Stimulated activated CD8-positive, alpha-beta memory T cell treated with anti-CD3 and anti-CD28 coated beads, Interleukin-7, amount 100 ng/mL, for 24 hours (primary cell): ENCODE data around the gene XYLT1.

Experiments
- DNase-seq: peaks from one replicate; pipeline ENCODE4 v3.0.0-alpha.2; 2020; ENCODE audit warnings: low read depth

XYLT1 gene

DNA sequence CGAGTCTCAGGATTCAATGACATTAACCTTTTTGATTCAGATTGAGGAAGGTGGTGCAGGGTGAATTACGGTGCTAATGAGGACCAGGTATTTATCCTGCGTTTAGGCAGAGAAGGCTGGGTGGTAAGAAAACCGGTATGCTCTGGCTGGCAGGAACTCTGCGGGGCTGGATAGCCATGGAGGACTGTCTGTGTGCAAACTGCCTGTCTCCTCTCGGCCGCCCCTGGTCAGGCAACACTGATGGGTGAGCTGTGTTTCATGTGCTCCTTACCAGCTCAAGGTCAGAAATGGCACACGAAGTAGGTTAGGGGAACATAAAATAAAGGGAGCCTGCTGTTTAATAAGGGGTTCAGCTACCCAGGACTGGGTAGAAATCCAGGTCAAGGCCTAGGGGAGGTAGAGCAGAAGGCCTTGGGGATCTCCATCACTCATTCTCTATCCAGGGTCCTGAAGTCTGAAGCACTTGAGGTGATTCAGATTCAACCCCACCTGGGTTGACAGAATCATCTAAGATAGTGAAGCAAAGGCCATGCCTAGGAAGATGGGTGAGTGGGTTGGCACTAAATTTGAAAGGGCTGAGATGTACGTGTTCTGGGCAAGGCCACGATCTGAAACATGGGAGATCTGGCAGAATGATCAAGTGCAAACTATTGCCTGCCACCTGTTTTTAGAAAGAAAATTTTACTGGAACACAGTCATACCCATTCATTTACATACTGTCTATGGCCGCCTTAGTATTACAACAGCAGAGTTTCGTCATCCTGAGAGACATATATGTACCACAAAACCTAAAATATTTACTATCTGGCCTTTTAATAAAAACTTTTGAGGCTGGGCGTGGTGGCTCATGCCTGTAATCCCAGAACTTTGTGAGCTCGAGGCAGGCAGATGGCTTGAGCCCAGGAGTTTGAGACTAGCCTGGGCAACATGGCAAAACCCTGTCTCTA, 292.5 kb downstream of the XYLT1 start:
- no peak for DNase-seq

DNA sequence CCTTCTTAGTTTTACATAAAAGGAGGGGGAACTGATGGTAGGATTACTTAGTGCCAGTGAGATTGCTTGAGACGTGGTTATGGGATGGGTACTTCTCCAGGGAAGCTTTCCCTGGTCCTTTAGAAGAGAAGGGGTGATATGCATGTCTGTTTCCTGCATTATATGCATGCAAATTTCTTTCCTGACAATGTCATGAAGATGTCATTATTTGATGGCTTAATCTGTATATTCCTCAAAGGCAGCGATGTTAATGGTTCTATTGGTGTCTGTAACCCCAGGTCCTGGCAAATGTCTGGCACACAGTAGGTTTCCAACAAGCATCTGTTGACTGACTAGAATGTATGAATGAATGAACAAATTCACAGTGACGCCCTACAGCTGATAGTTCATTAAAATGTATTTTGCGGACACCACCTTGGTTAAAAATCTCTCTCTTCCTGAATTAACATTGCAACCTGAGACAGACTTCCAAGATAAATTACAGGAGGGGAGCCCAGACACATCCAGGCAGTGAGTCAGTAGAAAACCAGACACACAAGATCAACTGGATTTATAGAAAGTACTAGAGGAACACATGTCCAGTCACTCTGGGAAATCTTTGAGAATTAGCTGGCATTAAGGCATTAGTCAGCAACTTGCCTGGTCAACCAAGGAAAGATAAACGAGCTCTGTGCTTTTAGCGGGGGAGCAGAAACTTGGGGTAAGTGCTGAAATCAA, 293.4 kb downstream of the XYLT1 start:
- DNase-seq: no peak

DNA sequence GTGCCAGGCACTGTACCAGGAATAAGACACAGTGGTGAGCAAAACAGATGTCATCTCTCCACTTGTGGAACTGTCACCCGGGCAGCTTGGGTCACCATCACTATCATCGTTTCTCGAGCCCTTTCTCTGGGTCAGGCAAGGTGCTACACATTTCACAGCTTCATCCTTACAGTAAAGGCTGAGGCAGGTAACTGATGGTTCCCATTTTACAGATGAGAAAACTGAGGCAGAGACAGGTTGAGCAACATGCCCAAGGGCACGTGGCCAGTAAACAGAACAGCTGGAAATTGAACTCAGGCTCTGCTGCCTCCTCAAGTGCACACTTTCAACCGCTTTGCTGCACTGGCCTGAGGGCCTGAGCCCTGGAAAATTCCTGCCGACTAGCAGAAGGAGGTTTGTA, 294.6 kb downstream of the XYLT1 start:
- no peak for DNase-seq

DNA sequence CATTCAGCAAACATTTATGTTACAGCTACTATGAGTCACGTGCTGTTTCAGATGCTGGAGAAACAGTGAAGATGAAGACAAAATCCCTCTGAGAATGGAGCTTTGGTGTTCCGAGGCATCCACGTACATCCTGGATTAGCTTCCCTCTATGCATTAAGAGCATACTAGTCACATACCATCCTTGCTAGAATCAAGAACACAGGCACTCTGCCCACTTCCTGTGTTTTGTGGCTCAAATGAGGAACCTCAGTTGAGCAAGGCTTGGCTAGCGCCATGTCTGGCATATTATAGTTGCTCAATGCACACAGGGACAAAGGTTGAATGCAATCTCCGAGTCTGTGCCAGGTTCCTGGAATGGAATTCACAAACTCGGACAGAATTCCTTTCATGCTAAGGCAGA, 297.5 kb downstream of the XYLT1 start:
- no peak for DNase-seq

DNA sequence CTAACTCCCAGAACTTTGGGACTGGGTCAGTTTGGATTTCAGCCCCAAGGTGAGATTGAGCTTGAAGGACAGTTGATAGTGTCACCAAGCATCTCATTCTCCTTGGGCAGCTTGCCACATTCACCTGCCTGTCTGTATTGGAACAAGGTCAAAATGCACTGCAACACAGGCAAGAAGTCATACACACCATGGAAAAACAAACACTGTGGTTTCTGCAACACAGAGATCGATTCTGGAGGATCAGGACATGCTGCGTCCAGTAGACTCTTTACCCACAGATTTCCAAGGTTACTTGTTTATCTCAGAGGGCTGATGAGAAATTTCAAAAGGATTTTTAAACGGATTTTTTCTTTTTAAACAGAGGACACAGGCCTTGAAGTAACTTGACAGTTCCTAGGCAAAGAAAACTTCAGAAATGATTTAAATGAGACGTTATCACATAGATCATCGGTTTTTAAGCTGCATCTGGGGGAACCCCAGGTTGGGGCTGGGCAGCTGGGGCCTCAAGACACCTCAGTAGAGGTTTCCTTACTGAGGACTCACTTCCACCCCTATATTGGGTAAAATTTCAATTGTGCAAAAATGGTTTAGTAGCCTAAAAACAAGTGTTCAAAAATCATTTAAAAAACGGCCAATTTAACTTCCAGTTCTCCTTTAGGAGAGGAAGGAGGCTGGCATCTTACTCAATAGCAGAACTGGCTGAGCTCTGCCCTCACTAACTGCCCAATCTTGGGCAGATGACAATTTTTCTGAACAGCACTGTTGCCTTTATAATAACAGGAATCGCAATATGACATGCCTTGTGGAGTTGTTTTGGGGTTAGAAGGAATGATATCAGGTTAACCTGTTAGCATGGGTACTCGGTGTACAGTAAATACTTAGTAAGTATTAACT, 299.3 kb downstream of the XYLT1 start:
- DNase-seq: no peak

DNA sequence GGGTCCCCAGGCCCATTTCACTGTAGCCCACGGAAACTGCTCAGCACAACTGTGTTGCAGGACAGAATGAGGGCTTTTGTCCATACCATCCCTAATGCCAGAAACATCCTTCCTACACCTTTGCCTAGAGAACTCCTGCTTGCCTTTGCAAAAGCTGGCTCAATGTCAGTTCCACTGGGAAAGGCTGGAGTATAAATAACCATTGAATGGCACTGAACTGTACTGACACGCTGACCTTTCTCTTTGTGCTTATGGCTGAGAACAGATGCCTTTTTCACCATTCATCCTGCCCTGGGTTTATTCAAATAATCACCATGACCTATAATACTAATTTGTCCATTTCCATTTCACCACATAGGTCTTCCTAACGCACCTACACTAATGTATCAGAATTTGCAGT, 300.3 kb downstream of the XYLT1 start:
- DNase-seq: no peak

DNA sequence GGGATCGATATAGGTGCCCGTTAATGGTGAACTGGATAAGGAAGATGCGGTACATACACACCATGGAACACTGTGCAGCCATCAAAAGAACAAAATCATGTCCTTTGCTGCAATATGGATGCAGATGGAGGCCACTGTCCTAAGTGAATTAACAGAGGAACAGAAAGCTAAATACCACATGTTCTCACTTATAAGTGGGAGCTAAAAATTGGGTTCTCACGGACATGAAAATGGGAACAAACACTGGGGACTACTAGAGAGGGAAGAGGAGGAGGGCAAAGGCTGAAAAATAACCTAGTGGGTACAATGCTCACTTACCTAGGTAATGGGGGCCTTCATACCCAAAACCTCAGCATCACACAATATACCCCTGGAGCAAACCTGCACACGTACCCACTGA, 302.6 kb downstream of the XYLT1 start:
- no peak for DNase-seq

DNA sequence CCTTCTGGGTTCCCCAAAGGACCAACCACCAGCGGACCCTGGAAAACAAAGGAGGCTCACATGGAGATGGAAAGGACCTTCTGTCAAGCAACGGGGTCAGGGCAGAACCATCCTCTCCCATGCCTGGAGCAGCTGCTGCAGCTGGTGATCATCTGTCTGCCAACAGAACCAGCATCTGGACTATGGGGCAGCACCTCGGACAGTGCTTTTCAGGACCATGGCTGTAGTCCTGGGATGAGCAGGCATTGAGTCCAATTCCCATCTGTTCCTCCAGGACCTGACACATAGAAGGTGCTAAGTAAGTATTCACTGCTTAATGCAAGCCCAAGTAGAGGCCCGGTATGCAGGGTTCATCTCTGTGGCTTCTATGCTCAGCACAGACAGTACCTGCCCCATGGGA, 304.7 kb downstream of the XYLT1 start:
- no peak for DNase-seq

DNA sequence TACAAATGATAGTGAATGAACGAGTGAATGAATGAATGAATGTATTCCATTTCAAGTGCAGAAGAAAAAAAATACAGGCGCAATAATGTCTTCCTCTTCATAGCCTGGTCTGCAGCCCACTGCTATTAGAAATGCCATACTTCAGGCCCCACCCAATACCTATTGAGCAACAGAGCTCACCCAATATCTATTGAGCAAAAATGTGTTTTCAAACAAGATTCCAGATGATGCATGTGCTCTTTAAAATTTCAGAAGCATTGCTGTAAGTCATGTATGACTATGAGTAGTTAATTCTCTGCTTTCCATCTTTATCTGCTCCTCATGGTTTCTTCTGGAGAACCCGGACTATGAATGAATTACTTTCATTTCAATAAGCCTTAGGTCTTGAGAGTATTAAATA, 308.2 kb downstream of the XYLT1 start:
- DNase-seq: no peak

DNA sequence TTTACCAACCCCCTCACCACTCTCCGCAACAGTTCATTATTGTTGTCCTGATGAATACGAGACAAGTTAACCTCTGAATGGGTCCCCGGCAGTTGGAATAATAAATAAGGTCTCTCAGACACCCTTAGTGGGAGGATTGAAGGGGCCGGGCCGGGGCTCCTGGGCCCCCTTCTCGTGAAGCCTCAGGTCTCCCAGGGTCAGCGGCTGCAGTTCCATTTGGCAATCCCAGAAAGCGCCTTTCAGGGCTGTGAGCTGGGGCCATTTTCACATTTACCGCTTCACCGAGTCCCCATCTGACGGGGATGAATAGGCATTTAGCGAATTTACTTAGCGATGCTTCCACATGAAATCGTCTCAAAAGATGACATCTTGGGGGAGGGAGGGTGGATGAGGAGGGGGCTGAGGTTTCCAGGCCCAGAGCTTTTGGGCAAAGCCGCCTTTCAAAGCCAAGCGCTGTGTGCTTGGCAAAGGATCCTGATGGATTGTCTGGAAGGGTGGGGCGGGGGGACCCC, 309.8 kb downstream of the XYLT1 start:
- no peak for DNase-seq

DNA sequence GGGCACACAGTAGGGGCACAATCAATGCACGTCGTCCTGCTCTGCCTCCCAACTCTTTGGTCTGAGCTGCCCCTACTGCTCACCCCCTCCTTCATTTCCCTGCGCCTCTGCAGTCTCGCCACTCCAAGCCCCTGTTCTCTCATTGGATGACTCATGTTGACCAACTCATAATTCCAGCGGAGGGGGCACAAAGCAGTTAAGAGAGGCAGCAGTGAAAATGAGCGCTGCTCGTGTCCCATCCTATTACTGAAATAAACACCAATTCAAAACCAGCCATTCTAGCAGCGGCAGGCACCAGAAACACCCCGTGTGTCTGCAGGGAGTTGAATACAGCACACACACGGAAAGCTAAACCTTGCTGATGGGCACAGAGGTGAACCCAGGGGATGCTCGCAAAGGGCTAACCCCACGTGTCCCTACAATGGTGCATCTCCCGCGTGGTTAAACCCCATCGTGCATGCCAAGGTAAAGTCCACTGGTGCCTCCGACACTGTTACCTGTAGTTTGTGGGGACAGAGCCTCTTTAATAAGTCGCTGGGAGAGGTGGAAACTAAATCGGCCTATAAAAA, 310.4 kb downstream of the XYLT1 start:
- no peak for DNase-seq

DNA sequence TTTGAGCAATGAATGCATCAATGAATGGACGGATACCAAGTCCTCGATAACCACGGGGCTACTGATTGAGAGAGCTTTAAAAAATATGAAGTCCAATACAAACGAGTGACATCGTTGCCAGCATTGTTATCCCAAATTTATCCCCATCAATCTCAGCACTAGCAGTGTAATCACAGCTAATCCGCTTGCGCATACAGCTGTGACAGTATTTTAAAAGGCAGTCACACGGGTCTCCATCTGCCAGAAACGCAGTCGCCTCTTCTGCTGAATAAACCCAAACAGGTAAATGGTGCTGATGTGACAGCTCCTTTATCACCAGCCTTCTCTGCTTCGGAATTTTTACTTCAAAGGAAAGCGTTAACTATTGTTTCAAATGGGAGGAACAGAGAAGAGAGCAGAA, 311.1 kb downstream of the XYLT1 start:
- DNase-seq: no peak

DNA sequence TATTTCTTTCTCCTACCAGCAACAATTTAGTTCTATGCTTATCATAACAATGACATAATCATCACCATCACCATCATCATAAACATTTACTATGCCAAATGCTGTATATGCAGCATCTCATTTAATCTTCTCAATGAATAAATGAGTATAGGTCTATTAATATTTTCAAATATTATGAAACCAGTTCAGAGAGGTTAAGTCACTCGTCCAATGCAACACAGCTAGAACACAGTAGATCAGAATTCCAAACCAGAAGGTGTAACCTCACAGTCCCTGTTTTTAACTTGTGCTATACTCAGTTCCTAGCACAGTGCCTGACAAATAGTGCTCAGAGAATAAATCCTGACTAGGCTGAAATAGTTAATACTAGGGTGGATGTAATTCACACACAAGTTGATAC, 314.8 kb downstream of the XYLT1 start:
- no peak for DNase-seq

DNA sequence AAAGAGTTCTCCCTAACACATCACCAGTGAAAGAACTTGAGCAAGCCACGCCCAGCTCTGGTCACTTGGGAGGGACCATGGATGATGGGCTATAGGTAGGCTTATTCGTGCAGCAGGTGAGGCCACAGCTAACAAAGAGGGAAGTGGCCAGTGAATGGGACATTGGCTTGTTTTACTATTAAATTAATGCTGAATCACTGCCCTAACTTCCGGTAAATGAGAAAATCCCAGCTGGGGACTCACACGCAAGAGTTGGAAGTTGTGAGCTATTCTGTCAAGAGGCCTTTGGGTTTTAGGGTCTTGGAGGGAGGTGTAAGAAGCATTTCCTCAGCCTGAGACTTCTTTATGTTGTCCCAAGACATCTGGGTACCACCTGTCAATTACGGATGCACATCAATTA, 315.3 kb downstream of the XYLT1 start:
- no peak for DNase-seq

DNA sequence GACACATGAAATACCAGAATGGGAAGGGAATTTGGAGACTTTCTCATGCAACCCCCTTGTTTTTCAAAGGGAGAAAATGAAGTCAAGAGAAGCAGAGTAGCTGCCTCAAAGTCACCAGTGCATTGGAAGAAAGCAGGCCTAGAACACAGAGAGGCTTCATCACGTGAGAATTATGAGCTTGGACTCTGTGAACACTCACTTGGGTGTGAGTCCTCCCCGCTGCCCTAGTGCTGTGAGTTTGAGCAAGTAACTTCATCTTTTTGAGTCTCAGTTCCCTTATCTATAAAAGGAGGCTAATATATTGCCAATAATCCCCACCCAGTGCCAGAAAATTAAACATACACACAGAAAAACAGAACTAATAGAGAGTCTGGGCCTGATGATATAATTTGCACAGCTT, 315.8 kb downstream of the XYLT1 start:
- no peak for DNase-seq

DNA sequence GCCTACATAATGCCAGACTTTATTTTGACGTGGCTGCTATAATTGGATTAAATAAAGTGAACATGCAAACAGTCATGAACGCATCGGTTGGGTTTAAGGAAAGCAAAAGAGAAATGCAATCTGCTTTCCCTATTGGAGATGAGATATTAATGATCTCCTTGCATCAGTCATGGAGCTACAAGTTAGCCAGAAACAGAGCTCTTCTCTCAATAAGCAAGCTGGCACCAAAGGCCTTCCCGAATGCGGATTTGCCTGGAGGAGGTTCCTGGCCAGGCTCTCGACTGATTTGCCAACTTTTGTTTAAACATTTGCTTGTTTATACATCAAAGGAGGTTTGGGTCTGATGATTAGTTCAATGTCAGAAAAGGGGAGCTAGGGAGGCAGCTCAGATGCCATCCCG, 318.4 kb downstream of the XYLT1 start:
- DNase-seq: no peak

DNA sequence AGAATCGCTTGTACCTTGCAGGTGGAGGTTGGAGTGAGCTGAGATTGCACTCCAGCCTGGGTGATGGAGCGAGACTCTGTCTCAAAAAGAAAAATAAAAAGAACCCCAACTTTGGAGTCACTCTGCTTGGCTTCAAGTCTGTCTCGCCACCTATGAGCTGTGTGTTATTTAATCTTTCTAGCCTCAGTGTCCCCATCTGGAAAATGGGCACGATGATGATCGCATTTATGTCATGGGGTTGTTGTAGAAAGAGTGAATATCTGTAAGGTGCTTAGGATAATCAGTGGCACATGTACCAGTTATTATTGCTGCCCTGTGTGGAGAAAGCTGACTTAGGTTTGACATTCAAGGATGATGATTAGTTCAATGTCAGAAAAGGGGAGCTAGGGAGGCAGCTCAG, 319.4 kb downstream of the XYLT1 start:
- no peak for DNase-seq

DNA sequence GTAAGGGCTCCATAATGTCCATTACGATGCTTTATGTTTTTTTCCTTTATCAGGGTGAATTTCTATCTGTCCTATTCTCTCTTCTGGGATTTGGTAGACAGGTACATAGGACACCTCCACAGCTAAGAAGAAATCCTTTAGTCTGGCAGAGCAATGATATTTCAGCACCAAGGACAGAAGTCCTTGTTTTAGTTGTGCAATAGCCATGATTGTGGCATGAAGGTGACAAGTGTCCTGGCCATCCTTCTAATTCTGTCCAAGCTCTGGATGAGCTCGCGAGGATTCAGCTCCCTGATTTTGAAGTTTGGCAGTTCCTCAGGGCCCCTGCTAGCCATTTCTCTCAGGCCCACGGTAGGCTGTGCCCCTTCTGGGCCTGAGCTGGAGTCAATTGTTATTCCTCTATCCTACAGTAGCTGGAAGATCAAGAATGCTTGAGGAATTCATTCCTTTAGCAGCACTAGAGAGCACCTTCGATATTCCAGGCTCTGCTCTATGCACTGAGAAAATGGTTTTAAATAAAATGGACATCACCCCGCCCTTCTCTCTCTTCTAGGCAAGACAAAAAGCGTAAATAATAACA, 320.8 kb downstream of the XYLT1 start:
- no peak for DNase-seq

DNA sequence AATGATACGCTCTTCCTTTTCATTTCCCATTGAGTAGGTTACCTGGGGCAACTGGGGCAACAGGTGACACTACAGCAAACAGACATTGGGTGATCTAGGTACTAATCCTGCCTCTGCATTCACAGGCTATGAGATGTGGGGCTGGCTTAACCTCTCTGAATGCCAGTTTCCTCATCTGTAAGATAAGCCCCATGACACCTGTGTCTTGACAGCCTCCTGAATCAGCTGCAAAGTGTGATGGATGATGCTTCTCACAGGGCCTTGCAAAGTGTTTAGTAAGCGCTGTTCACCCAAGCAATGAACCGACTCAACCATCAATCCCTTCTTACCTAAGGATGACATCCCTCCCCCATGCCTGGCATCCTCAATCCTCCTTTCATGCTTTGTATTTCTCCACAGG, 322.8 kb downstream of the XYLT1 start:
- no peak for DNase-seq

DNA sequence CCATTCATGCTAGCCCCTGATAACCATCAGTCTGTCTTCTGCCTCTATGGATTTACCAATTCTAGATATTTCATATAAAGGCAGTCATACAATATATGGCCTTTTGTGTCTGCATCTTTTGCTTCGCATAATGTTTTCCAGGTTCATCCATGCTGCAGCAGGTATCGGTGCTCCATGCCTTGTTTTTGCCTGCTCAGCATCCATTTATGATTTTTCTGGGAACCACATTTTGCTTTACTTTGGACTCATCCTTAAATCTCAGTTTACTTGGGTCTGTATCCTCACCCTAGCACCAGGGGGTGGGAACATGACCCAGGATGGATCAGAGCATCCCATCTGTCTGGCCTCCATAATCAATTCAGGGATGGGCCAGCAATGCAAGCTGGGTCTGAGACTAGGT, 325.7 kb downstream of the XYLT1 start:
- no peak for DNase-seq

DNA sequence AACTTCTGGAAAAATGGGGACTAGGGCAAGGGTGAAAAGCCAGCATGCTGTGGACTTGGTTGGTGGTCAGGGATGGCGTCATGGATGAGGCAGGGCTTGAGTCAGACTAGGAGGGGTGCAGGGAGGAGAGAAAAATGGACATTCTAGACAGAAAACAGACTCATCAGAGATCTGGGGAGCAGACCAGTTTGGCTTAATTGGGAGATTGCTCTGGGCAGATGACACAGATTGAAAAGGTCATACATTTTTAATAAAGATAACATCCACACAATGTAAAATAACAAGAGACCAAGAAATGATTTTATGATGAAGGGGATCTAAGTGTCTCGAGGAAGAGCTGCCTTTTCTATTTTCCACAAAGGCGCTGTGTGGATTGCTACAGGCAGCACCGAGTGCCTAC, 326.3 kb downstream of the XYLT1 start:
- DNase-seq: no peak
